HK-2 (cell line): ENCODE results near the gene VPS37D.

Experiments used
- DNase-seq: peaks from one replicate; pipeline ENCODE4 v3.0.0-alpha.2; 2018; ENCODE audit not compliant: unreplicated experiment

VPS37D gene

DNA sequence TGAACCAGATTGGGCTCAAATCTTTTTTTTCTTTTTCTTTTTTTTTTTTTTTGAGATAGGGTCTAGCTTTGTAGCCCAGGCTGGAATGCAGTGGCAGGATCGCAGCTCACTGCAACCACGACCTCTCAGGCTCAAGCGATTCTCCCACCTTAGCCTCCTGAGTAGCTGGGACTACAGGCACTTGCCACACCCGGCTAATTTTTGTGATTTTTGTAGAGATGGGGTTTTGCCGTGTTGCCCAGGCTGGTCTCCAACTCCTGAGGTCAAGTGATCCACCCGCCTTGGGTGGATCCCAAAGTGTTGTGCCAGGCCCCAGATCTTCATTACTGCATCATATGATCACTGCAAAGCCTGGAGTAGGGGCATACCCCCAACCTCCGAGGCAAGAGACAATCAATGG lies 12.9 kb downstream of the VPS37D start:
- DNase-seq = no peak

DNA sequence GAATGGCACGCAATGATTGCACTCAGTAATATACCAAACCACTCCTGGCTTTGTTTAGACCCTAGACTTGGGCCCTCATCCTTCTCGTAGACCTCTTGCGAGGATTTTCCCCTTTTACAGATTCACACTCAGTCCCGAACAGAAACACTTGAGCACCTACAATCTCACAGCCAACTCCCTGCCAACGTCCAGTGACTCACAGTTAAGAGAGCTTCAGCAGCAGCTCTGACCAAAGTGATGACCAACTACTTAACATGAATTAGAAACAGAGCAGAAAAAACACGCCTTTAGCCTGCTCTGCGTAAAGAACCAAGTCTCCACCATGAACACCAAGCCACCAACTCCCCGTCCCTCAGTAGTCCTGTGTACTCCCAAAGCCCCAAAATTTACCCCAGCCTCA lies 13.4 kb downstream of the VPS37D start:
- no peak for DNase-seq

DNA sequence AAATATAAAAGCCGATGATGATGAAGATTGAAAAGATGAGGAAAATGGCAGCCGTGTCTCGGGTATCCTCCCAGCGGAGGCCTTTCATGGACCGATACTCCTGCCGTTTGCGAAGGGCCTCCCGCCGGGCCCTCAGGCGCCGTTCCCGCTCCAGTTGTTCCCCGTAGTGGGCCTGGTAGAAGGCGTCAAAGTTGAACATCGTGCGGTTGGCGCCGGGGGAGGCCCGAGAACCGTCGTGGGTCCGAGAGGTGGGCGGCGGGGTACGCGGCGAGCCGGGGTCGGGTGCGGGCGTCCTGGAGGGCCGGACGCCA lies 15.1 kb downstream of the VPS37D start:
- no peak for DNase-seq

DNA sequence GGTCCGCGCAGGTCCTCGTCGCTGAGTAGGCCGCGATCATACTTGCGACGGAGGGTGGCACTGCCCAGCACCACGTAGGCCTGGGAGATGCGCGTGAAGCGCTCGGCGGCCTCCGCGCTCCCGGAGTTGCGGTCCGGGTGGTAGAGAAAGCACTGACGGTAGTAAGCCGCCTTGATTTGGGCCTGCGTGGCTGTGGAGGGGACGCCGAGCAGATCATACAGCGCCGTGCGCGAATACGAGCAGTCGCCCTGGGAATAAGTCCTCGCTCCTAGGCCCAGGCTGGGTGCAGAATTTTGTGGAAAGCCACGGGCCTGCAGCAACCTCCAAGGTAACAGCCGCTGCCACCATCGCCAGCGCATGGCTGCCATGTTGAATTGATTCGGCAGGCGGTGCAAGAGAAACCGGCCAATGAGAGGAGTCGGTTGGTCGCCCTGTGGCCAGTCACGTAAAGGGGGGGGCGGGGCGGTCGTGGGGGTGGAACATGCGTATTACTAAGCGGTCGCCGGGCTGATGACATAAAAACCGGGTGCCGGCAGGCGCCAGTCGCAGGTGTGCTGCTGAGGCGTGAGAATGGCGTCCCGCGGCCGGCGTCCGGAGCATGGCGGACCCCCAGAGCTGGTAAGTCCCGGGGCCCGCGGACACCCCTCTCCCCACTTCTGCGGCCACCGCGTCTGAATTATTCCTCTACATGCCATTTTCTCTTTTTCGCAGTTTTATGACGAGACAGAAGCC lies 15.6 kb downstream of the VPS37D start, which contains the start of the genes BUD23 and DNAJC30:
Gene BUD23, plus strand, starts transcription at position 542 of the 732 bp plus-strand sequence. Its CDS starts 29 bp downstream, at position 571.
Gene DNAJC30, minus strand, starts transcription at position 398 of the 732 bp plus-strand sequence. Its CDS starts 30 bp downstream, at position 368.
- peak; percentile 99 for DNase-seq

DNA sequence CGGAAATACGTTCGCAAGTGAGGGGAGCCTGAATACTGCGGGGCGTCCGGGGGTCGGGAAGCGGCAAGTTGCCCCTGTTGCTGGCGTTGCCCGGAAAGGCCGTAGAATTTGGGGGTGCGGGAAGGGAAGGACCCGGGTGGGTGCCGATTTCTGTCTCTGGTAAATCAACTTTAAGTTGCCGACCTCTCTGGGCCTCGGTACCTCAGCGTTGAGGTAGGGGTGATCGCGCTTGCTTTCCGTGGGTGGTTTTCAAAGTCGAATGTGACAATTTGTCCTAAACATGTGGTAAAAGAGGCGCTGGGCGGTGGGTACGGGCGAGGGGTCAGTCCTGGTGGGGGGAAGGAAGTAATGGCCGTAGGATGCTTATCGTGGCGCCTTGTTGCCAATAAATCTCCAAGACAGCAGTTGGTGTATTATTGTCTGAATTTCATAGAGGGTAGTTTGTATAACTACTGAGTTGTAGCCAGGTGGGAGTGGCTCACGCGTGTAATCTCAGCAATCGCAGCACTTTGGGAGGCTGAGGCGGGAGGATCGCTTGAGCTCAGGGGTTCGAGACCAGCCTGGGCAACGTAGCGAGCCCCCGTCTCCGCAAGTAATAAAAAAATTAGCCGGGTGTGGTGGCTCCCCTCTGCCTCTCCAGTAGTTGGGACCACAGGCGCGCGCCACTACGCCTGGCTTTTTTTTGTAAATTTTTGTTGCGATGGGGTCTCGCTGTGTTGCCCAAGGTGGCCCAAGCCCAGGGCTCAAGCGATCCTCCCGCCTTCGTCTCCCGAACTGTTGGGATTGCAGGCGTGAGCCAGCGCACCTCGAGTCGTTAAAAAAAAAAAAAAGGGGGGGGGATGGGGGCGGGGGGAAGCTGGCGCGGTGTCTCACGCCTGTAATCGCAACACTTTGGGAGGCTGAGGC lies 16.4 kb downstream of the VPS37D start:
- DNase-seq = no peak

DNA sequence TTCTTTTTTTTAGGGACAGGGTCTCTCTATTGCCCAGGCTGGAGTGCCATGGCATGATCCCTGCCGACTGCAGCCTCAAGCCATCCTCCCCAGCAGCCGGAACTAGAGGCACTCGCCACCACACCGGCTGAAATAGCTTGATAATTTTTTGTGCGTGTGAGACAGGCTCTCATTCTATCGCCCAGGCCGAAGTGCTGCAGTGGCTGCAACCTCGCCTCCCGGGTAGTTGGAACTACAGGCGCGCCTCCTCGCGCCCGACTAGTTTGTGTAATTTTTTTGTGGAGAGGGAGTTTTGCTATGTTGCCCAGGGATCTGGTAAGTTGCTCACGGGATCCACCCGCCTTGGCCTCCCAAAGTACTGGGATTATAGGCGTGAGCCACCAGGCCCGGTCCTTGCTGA lies 17.7 kb downstream of the VPS37D start:
- no peak for DNase-seq

DNA sequence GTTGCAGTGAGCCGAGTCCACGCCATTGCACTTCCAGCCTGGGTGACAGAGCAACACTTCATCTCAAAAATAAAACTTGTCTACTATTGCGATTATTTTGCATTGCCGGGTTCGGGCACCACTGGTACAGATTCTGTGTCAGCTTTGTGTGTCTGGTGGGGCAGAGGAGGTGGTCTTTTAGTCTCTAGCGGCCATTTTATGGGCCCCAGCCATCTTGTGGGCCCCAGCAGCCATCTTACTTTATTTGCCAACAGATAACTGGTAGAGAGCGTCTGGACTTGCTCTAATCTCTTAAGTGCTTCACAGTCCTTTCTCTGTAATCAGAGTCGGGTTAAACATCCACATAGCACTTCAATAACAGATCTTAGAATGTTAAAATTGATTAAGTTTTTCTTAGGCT lies 20.7 kb downstream of the VPS37D start:
- no peak for DNase-seq

DNA sequence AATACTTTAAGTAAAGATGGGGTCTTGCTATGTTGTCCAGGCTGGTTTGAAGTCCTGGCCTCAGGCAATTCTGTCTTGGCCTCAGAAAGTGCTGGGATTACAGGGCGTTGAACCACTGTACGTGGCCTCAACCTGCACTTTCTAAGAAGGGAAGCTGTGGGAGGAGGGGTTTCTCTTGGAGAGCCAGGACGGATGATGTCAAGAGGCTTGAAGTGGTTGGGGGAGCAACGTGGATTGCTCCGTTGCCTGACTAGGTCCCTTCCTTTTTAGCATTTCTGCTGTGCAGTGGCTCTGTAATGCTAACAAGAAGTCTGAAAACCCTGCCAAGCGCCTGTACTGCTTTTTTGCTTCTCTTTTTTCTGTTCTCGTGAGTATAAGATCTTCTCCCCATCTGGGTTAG lies 23.0 kb downstream of the VPS37D start:
- no peak for DNase-seq

DNA sequence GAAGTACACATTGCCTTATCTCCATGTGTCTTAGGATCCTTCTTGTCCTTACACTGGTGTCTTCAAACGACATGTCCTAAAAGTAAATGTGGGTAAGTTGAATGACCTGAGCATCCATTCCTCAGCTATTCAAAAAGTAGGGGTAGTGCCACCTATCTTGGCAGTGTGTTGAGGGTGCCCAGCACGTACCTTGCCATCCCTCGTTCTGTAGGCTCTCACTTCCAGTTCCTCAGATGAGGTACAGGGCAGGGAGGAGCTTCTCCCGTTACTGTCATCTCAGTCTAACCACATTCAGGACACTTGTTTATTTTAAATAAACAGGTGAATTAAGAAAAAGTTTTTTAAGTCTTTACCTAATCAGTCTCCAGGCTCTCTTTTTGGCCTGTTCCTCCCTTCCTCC lies 28.7 kb downstream of the VPS37D start:
- no peak for DNase-seq

DNA sequence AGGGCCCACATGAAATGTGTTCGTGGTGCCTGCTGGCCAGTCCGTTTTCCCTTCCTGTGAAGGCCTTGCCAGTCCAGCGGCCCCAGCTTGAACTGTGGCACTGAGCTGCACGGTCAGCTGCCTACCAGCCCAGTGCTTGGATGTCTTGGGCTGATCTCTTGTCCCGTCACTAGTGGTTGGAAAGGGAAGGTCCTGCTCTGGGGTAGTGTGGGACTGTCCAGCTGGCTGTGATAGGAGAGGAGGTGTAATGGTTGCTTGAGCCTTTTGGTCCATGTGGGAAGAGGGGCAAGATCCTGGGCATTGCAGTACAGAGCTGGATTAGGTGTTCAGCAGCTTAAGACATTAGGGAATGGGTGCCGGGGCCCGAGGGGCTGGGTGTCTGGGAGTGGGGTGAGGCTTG lies 30.8 kb downstream of the VPS37D start:
- DNase-seq = no peak

DNA sequence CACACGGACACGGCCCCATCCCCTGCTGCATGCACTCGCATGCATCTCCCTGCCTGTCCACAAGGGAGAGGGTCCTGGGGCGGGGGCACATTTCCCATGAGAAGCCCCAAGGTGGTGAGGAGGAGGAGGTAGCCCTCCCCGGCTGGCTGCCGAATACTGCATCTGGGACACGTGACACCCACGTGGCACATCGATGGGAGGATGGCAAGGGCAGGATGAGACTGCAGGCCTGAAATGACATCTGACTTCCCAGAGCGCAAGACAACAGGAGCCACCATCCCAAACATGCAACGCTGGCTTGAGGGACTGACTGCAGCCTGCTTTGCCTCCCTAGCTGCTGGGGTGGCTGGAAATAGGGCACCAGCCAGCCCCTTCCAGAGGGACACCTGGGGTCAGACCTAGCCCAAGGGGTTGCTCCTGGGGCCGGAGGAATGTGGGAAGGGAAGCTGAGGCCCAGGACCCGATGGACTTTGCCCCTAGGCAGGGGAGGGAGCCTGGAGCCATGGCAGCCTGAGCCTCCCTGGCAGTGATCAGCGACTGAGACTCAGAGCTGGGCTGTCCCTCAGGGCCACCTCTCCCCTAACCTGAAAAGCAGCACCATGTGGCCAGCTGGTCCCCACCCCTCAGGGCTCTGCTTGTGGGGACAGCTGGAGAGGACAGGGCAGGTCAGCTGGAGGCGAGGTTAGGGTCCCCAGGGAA lies 31.9 kb downstream of the VPS37D start:
- no peak for DNase-seq

DNA sequence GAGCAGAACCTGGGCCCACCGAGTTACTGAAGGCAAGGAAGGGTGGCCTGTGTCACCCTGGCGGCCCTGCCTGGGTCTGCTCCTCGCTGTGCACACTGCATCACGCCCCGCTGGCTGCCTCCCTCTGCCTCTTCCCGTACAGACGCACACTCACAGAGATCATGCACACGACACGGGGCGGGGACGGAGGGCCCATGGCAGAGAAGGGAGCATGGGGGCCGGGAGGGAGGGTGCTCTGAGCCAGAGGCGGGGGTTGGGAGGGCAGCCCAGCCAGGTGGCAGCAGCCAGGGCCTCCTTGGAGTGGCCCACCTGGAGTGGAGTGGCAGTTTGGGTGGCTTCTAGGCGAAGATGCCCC lies 32.4 kb downstream of the VPS37D start:
- DNase-seq = no peak

DNA sequence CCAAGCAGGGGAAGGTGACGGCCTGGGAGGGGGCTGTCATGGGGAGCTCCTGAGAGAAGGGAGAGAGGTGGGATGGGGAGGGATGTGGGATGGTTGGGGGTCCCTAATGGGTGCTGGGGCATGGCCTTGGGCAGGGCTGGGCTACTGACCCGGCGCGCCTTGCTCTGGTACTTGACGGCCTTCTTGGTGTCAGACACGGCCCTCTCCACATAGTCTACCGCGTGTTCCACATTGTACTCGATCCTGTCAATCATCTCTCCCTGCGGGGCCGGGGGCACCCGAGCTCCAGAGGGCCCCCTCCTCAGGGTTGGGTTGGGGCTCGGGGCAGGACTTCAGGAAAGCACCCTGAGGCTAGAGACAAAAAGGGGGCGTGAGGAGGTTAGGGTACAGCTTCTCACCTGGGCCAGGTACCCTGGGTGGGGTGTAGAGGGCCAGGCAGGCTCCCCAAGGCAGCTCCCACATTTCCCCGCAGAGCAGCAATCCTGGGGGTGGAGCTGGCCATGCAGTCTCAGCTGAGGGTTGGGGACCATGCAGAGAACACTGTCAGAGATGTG lies 33.0 kb downstream of the VPS37D start:
- no peak for DNase-seq

DNA sequence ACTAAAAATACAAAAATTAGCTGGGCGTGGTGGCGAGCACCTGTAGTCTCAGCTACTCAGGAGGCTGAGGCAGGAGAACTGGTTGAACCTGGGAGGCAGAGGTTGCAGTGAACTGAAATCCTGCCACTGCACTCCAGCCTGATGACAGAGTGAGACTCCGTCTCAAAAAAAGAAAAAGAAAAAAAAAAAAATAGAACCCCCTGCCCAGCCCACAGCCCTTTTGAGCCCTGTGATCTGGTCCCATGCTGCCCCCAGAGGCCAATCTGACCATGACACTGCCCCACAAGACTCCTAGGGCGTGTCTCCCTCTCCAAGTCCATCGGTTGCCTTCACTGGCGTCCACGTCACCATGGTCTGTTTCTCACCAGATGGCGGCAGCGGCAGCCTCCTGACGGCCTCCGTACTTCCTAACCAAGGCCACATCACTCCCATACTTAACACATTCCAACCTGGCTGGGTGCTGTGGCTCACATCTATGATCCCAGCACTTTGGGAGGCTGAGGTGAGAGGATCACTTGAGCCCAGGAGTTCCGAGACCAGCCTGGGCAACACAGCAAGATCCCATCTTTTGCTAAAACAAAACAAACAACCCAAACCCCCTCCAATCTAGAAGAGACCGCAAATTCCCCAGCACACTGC lies 33.8 kb downstream of the VPS37D start:
- no peak for DNase-seq

DNA sequence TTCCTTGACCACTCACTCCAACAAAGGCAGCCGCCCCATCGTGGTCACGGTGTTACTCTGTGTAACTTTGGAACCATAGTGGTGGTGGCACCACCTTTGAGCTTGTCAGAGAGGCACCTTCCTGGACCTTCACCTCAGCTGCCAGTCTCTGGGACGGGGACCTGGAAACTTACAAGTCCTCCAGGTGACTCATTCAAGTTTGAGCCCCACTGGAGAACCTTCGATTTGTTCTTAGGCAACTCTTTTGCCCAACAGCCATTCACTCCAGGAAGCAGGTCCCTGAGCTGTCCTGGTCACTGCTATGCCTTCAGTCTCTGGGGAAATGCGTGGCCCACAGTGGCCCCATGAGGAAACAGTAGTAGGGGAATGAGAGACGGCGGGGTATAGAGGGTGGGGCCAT lies 34.6 kb downstream of the VPS37D start:
- DNase-seq = no peak

DNA sequence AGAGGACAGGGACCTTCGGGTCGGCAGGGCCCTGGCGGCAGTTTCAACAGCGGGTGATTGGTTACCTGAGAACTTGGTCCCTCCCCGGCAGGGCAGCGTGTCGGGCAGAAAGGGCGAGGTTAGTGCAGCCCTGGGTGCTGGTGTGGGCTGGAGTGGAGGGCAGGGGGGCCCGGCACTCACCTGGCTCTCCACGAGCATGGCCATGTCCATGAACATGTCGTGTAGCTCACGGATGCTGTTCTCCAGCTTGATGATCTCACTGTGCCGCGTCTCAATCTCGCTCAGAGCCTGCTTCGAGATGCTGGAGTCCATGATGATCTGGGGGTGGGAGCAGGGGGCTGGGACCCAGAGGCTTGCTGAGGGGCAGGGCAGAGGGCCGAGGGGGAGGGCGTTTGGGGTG lies 35.0 kb downstream of the VPS37D start:
- no peak for DNase-seq

DNA sequence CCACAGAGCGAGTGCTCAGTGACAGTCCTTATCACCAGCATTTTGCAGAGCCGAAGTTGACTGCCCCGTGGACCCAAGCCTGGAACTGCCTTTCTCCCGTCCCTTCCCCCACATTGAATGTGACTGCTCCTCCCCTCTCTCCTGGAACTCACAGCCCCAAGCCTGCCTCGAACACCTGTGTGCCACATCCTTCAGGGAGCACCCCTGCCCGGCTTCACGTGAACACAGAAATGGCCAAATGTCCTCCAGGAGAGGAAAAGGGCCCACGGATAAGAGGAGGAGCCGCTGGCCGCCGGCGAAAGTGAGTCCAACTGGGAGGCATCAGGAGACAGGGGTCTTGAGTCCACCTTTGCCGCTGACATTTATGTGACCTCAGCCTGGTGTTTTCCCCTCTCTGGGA lies 35.6 kb downstream of the VPS37D start:
- DNase-seq = no peak

DNA sequence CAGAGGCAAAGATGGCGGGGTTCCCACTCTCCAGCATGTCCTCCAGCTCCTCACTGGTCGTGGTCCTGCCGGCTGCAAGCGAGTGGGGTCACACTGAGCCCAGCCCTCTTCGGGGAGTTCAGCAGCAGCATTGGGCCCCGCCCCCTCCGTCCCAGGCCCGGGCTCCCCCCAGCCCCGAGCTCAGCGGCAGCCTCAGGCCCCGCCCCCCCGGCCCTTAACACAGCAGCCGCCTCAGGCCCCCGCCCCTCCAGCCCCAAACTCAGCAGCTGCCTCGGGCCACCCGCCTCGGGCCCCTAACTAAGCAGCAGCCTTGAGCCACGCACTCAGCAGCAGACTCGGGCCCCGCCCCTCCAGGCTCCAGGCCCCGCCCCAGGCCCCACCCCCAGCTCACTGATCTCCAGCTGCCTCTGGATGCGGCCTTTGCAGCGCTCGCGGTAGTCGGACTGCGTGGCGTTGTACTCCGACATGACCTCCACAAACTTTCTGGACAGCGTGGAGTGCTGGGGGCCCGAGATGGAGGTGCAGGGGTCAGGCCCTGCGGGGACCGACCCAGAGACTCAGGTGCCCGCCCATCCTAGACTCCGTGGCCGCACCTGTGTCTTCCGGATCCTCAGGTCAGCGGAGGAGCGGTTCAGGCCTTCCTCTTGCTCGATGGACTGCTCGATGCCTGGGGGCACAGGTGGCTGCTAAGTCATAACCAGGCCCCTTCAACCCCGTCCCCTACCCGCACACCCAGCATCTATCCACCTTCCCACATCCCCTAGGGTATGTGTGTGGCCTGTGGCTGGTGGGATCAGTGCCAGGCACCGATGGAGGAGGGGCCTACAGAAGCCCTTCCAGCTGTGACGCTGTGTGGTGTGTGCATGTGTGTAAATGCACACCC lies 36.4 kb downstream of the VPS37D start:
- no peak for DNase-seq

DNA sequence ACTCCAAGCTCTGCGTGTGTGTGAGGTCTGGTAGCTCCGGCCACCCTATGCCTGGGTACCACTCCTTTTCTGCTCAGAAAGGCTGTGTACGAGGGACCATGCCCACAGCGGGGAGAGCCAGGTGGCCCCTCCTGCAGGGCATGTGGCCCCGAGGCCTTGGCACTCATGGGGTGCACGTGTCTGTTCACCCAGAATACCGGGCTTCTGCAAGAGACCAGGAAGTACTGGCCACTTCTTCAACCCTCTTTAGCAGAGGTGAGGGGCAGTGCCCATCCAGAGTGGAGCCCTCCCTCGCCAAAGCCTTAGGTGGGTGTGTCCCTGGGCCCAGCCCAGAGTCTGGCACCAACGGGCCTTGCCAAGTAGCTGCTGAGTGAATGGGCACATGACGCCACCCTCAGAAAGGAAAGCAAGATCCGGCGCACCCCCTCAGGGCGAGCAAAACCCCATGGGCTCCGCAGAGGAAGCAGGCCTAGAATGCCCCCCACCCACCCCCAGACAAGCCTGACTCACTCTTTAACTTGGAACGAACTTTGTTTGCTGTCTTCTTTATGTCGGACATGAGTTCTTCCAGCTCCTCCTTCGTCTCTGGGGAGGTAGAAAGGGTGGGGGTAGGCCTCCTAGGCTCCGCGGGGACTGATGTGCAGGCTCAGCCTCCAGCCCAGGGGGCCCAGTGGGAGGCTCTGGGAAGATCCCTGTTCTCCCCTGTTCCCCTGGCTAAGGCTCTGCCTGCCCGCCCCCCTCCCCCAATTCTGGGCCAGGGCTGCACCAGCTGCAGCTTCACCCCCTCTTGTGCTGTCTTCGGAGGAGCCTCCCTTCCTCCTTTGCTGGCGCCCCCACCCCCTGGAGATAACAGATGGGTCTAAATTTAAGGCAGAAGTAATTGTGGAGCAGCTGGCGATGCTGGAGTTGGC lies 37.3 kb downstream of the VPS37D start:
- DNase-seq = no peak

DNA sequence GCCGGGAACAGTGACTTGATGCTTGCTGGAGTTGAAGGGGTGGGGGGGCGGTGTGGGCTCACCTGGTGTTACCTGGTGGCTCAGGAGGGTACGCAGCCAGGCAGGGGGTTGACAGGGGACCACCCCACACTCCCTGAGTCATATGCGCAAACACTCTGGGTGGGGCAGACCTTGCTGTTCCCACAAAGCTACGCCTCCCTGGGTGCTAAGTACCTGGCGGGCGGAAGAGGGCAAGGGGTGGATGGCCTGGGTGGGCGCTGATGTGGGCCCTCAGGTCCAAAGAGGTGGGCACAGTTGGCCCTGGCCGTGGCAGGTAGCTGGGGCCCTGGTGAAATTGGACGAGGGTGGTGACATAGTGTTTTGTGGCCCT lies 37.9 kb downstream of the VPS37D start:
- no peak for DNase-seq
